GM18499 (cell line): ENCODE results near the gene MYPN.
"Not testable (repeated sequence)": the region's sequence is repeated elsewhere in the genome, so short reads cannot be mapped to it uniquely, and the experiment has no call there.

Experiments
- ATAC-seq: cut with Tn5 transposase; IDR thresholded peaks from one replicate; pipeline ENCODE4 v1.9.1; 2021; ENCODE audit warnings: moderate number of reproducible peaks; ENCODE audit not compliant: insufficient read depth, unreplicated experiment

MYPN gene

DNA sequence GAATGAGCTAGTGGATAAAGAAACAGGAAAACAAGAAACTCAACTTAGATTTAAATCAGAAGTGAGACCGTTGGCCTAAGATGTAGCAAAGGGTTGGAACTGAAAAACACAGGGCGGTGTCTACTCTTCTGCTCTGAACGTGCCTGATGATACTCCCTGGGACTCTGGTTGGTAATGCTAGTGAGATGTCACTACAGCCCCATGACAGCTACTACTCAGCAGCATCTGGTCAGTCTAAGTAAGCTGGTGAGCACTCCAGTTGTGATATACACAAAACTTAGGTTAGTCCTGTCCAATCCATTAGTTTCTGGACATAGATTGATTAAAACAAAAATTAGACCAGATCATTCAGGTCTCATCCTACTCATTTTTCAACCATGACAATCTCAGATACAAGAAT, 15.4 kb downstream of the MYPN start:
- ATAC-seq, result no peak

- ATAC-seq, result no peak
Measured at GRCh38 chr10:68125772-68126171, 16.5 kb downstream of the MYPN start.

DNA sequence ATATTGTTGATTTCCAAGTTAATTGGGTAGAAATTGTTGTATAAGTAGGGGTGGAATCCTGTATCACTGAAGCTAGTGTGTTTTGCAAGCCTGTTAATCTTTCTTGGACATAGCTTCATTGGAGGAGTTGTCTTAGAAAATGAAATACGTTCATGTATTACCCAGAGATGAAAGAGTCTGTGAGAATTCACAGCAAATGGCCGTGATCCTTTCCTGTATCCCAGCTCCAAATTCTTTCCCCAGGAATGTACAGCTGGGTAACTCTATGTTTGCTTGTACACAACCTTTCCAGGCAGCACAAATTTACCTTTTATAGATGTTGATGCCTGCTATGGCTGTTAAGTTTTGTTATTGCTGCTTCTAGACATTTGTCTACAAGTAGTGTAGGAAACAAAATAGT, 18.7 kb downstream of the MYPN start:
- no peak for ATAC-seq

- no peak for ATAC-seq
Measured at GRCh38 chr10:68132391-68132790, 23.1 kb downstream of the MYPN start.

GRCh38 chr10:68133523-68133922, 24.2 kb downstream of the MYPN start:
- no peak for ATAC-seq

DNA sequence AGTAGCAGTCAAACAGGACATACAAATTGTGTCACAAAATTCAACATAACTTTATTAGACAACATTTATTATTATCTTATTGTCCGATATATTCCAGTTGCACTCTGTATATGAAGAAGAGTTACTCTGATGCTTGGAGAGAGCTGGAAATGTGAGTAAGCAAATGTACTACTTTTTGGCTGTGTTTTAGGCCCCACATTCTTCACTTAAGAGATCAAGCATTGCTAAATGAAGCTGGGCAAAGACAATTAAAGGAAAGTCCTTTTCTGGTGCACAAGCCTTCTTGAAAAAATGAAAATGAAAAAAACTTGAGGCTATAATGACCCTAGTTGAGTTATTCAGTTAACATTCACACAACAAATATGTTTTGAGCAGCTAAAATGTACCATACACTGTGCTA, 26.1 kb downstream of the MYPN start:
- ATAC-seq, result no peak

- ATAC-seq, result no peak
Measured at GRCh38 chr10:68135922-68136792, 26.9 kb downstream of the MYPN start.

DNA sequence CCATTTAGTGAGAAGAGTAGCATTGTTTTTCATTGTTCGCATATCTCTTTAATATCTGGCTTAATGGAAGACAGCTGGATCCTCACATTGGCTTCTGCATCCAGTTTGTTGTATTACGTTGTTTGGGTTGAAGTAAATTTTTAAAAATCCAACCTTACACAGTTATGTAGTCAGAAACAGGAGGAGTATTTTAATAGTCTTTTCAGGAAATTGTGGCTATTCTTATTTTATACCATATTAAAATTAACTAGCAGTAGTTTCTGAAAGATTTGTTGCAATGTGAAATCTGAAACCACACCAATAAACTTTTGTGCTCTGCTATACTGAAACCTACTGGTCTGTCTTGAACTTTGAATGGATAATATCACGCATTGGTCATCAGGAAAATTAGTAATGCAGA, 27.9 kb downstream of the MYPN start:
- no peak for ATAC-seq

- ATAC-seq, result no peak
Measured at GRCh38 chr10:68138526-68138925, 29.2 kb downstream of the MYPN start.

DNA sequence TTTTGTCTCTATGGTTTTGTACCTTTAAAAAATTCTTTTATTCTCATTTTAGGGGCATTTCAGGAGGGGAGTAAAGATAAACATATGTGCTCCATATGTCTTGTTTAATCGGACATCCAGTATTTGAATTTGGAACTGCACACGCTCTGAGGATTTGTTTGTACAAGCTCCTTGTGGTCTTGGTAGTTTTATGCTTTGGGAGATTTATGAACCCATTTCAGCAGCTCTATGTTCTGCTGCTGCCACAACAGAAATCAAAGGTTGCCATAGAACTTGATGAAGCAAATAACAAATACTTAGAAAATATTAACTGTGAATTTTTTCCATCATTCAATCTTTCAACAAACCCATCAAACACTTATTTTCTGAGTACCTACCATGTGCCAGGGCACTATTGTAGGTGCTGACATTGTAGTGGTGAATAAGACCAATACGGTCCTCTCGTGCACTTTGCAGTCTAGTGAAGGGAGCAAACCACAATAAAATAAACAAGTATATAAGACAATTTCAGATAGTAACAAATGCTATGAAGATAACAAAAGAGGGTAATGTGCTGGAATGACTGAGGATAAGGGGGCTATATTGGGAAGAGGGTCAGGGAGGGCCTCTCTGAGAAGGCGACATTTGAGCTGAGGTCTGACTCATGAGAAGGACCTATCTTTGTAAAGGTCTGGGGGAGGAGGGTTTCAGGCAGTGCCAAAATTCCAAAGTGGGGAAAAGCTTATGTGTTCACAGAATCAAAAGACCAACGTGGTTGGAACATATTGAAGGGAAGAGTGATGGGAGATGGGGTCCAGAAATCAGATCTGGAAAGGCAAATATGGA, 30.4 kb downstream of the MYPN start:
- no peak for ATAC-seq

DNA sequence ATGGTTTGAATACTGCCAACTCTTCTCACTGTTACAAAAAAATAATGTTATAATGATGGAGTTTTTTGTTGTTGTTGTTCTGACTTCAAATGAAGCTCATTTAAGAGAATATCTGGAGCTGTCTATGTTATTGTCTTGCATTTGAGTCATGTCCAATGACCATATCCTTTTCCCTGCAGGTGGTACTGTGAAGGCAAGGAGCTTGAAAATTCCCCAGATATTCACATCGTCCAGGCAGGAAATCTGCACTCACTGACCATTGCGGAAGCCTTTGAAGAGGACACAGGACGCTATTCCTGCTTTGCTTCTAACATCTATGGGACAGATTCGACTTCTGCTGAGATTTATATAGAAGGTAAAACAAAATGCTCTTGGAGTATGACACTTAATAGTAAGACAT, 33.5 kb downstream of the MYPN start:
- no peak for ATAC-seq

DNA sequence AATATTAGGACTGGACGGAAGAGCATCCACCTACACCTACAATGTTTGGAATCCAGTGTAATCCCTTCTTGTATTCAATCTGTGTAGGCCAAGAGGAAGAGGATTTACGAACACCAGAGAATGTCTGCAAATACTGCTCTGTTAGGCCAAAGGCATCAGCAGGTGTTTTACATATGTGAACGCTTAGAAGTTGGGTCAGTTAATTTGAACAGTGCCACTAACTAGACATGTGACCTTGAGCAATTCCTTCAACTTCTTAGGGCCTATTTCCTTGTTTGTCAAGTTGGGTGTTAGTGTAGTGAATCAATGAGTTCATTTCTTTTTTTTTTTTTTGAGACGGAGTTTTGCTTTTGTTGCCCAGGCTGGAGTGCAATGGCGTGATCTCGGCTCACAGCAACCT, 35.4 kb downstream of the MYPN start:
- no peak for ATAC-seq

DNA sequence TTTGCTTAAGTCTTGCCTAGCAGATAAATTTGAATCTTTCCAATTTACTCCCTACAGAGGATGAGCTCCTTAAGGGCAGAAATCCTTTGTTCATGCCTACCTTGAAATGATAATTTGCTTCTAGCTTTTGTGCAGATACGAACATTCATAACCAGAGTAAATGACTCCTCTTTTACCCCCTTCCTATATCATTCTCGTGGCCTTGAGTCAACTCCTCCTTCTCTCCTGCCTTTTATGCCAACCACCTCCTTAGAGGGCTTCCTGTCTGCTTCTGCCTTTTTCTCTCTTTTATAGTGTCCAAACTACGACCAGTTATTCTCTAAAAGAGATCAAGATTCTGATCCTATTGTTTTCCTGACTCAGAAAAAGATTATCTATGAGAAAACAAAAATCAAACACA, 36.4 kb downstream of the MYPN start:
- ATAC-seq, result no peak

DNA sequence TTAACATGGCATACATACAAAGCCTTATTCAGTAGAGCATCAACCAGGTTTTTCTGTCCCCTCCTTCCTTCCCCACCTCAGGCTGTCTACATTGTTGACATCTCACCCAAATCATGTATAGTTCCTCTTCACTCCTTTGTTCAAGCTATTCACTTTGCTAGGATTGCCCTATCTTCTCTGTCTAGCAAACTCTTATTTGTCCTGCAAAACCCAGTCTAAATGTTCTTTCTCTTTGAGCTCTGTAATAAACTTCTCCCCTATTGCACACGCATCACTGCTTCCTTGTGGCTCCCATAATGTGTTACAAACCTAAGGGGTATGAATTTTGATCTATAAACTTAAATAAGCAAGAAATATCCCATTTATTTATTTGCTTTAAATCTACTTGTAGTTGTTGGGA, 36.8 kb downstream of the MYPN start:
- no peak for ATAC-seq

GRCh38 chr10:68151453-68151852, 42.2 kb downstream of the MYPN start:
- no peak for ATAC-seq

DNA sequence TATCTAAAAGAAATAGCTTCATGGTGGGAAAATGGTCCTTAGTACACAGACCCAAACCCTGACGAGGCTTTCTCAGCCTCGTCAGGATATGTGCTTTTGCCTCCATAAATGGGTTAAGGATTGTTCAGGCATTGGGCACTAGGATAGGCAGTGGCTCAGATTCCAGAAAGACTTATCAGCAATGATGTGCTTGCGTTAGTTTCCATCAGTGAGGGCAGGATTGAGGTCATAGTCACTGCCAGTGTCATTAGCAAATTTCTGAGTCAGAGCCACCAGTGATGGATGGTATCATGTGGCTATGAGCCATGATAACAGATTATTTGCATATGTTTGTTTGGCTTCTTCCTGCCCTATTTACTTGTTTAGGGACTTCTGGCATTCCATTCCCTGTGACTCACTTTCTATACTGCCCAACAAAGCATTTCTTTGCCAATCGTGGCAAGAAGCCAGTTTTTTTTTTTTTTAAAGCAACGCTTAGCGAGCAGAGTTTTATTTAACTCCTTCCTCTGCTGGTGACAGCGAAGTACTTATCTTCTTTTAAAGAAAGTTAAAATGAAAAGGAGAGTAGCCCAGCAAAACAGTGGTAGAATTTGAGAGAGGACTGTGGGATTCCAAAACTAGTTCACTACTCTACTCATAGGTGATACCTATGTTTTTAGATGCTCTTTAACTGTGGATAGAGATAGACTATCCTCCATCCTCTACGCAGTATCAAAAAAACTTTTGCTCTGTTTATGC, 44.4 kb downstream of the MYPN start:
- no peak for ATAC-seq

DNA sequence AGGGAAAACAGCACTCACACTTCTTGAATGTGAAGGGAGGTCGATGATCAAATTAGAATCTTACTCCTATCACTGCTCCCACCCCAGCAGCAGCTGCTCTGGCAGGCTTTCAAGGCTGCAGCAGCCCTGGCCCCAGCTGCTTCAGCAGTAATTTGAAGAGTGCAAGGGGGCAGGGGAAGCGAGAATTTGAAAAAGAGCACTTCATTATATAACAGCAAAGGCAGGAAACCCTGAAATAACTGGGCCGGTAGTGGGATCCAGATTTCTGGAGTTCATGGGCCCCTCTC, 44.9 kb downstream of the MYPN start:
- no peak for ATAC-seq

- ATAC-seq, result no peak
Measured at GRCh38 chr10:68155615-68156210, 46.4 kb downstream of the MYPN start.

DNA sequence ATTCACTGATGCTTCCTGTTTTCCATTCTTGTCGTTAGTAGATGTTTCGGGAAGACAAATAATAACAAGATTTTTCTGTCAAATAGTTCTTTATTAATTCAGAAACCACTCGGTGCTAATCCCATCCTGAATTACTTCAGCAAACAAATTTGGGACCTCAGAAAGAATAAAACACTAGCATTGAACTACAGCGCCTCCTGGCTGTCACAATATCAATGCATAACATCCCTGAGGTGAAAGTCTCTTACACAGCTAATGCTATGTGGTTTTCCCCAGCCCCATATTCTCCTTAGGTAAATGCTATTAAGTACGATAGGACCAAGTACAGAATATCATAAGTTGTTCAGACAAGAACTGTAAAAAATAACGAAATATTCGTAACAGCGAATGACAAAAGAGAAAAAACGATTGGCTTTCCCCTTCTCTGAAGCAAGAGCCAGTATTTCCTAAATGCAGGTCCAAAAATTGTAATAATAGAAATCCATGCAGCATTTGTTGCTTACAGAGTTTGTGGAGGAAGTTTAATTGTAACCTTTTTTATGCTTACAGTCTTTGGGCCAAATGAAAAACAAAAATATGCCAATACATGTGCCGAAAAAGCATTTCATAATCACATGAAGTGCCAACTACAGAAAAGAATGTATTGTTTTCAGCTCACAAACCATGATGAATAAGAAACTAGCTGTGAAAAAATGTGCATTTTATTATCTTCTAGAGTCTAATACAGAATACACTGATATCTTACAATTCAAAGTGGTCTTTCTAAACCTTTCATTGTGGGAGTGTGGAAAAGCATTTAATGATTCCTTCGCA, 47.3 kb downstream of the MYPN start:
- no peak for ATAC-seq

DNA sequence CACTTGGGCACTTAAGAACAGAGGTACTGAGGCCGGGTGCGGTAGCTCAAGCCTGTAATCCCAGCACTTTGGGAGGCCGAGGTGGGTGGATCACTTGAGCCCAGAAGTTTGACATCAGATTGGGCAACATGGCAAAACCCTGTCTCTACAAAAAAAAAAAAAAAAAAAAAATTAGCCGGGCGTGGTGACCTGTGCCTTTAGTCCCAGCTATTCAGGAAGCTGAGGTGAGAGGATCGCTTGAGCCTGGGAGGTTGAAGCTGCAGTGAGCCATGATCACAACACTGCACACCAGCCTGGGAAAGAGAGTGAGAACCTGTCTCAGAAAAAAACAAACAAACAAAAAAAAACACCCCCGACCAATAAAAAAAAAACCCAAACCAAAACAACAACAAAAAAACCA, 48.2 kb downstream of the MYPN start:
- ATAC-seq, result not testable (repeated sequence)
